NOMO-1 (cell line): ENCODE results near the gene C3orf52.

Experiments
- DNase-seq, 2 experiments: peaks; one replicate each; lab custom pipeline; 2025; ENCODE audit not compliant: unreplicated experiment in 2 of 2; lab: John Stamatoyannopoulos, UW

Gene C3orf52

GRCh38 chr3:112085735-112086075, 484 bp upstream of the C3orf52 start:
- DNase-seq: no peak

GRCh38 chr3:112086875-112087524, 811 bp downstream of the C3orf52 start:
- DNase-seq: no peak

- no peak for DNase-seq
Observed at GRCh38 chr3:112087746-112088145, 1.6 kb downstream of the C3orf52 start.

- no peak for DNase-seq
Observed at GRCh38 chr3:112088944-112089343, 2.8 kb downstream of the C3orf52 start.

- DNase-seq: peak; percentile 83 to 96
Observed at GRCh38 chr3:112089956-112090886, 4.0 kb downstream of the C3orf52 start.

GRCh38 chr3:112090887-112091586, 4.8 kb downstream of the C3orf52 start:
- DNase-seq: no peak

- peak in 1 of 2 experiments; percentile 10 for DNase-seq
Observed at GRCh38 chr3:112092496-112093179, 6.4 kb downstream of the C3orf52 start.

GRCh38 chr3:112093180-112093522, 7.0 kb downstream of the C3orf52 start:
- DNase-seq: no peak

- no peak for DNase-seq
Observed at GRCh38 chr3:112095731-112096130, 9.5 kb downstream of the C3orf52 start.

- DNase-seq: no peak
Observed at GRCh38 chr3:112096176-112096575, 10.0 kb downstream of the C3orf52 start.

- DNase-seq: no peak
Observed at GRCh38 chr3:112097378-112097777, 11.2 kb downstream of the C3orf52 start.

- no peak for DNase-seq
Observed at GRCh38 chr3:112101916-112102315, 15.7 kb downstream of the C3orf52 start.

GRCh38 chr3:112104774-112105173, 18.6 kb downstream of the C3orf52 start:
- DNase-seq: no peak

GRCh38 chr3:112109322-112109721, 23.1 kb downstream of the C3orf52 start:
- DNase-seq: no peak

GRCh38 chr3:112111785-112112402, 25.7 kb downstream of the C3orf52 start:
- peak; percentile 39 to 79 for DNase-seq

GRCh38 chr3:112114576-112115160, 28.5 kb downstream of the C3orf52 start:
- DNase-seq: no peak

- no peak for DNase-seq
Observed at GRCh38 chr3:112115161-112115739, 29.1 kb downstream of the C3orf52 start.

GRCh38 chr3:112115806-112116383, 29.7 kb downstream of the C3orf52 start:
- no peak for DNase-seq

GRCh38 chr3:112116748-112117186, 30.6 kb downstream of the C3orf52 start:
- no peak for DNase-seq
